OCI-M2 (cell line): ENCODE results near the gene TGIF2.
A peak's percentile ranks its signal among the peaks of the same experiment; 100 is the strongest.
"Not testable (repeated sequence)": the region's sequence is repeated elsewhere in the genome, so short reads cannot be mapped to it uniquely, and the experiment has no call there.

ENCODE experiments used
- DNase-seq: peaks from one replicate; lab custom pipeline; 2025; ENCODE audit not compliant: unreplicated experiment; lab: John Stamatoyannopoulos, UW

The TGIF2 gene

DNA sequence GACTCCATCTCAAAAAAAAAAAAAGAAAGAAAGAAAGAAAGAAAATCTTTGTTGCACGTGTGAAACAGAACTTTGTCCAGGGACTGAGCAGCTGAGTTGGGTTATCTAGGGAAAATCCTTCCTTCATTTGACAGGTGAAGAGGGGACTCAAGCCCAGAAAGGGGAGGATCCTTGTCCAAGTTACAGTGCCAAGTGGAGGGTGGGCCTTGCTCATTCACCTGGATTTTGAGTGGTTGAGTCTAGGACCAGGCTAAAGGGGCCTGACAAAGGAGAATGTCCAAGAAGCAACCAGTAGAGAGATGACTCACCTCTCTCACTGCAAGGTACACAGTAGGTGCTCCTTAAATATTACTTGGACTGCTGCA, 2.7 kb downstream of the TGIF2 start:
- no peak for DNase-seq

DNA sequence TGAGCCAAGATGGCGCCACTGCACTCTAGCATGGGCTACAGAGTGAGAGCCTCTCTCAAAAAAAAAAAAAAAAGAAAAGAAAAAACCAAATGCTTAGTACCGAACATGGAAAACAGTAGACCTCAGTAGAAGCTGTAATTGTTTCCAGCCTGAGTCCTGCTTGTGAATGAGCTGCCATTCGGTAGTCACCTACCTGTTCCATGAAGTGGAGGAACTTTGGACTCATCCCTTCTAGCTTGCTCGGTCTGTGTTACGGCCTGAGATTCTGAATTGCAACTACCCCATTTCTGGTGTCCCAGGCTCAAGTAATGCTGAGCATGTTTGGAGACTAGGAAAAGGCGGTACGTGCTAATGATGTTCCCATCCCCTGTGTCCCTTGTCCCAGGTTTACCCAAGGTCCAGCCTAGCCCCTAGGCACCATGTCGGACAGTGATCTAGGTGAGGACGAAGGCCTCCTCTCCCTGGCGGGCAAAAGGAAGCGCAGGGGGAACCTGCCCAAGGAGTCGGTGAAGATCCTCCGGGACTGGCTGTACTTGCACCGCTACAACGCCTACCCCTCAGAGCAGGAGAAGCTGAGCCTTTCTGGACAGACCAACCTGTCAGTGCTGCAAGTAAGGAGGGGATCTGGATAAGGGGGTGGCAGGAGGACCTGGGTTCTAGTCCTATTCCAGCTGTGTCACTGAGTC, 5.1 kb downstream of the TGIF2 start:
- no peak for DNase-seq

DNA sequence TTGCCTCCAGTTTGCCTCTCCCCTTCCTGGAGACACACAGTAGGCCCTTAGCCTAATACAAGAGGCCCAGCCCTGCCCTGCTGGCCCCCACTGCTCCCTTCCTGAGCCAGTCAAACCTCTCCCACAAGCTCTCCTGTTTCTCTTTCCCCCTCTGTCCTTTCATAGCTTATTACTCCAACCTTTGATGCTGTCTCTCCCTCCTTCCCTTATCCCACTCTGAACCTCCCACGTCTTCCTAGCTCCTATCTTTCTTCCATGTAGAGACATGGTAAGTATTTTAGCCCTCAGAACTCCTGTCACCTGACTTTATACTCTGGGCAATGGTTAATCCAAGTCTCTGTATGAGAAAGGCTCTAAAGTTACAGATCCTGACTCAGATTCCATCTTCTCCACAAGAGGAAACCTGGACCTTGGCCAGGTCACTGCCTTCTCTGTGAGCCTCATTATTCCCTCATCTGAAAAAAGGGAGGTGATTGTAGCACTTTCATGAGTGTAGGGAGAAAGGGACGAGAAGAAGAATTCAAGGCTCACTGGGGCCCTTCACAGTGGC, 6.7 kb downstream of the TGIF2 start:
- DNase-seq: no peak

DNA sequence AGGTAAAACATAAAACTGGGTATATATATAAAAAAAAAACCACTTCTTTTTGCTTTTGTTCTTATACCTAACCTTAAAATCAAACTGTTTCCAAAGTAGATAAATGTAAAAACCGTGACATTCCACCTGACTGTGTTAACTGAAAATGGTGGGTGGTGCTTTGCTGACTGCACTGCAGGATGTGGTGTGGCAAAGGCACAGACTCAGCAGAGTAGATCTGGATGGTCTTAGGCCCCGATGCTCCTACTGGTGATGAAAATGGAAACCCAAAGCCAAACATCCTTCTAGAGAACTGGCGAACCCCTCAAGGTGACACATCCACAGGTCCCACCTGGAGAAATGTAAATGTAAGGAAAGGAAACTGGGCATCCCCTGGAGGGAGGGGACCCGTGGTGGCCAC, 8.9 kb downstream of the TGIF2 start:
- no peak for DNase-seq

DNA sequence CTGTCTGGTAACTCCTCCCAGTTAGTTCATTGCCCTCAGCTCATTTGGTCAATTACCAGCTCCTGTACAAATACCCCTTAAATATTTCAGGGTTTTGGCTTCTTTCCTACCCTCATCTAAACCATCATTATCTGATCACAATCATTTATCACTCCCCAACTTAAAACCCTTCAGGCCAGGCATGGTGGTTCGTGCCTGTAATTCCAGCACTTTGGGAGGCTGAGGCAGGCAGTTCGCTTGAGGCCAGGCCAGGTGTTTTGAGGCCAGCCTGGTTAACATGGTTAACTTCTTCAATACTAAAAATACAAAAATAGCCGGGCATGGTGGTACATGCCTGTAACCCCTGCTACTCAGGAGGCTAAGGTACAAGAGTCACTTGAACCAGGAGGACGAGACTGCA, 9.4 kb downstream of the TGIF2 start:
- DNase-seq: no peak

DNA sequence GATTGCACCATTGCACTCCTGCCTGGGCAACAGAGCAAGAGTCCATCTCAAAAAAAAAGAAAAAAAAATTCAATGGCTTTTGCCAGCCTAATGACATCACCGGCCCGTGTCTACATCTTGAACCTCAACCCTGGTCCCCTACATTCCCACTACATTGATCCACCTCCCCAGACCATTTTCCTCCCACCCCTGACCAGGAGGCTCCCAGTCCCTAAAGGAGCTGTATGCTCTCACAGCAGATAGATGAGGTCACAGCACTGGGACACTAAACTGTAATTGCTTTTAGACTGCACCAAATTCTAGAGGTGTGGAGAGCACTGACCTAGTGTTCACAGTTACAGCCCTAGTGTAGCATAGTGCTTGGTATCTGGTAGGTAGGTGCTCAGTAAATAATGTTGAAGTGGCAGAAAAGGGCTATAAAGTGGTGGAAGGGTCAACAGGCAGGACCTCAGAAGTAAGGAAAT, 10.7 kb downstream of the TGIF2 start:
- no peak for DNase-seq

DNA sequence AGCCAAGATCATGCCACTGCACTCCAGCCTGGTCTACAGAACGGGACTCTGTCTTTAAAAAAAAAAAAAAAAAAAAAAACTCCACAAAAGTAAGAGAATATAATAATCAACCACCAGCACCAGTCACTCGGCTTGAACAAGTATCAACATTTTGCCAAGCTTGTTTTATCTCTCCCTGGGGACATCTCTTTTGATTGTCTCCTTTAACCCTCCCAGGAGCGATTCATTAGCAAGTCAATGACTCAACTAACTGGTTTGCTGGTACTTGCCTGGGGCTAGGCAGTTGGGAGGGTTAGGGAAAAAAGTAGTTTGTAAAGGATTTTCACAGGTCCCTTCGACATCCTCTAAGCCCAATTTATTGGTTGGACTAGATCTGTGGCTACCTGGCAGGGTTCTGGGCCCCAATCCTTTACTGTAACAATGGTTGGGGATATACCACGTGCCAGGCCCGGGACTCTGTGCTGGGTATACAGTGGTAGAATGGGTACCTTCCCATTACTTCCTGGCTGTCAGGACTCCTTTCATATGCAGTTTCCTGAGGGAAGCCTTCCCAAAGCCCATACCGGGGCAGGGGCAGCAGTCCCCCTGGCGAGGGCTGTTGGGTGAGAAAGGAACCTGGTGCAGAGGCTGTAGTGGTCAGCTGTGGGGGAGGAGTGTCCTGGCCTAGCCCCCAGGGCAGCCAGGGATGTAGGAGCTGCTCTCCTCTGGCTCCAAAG, 12.2 kb downstream of the TGIF2 start:
- no peak for DNase-seq

DNA sequence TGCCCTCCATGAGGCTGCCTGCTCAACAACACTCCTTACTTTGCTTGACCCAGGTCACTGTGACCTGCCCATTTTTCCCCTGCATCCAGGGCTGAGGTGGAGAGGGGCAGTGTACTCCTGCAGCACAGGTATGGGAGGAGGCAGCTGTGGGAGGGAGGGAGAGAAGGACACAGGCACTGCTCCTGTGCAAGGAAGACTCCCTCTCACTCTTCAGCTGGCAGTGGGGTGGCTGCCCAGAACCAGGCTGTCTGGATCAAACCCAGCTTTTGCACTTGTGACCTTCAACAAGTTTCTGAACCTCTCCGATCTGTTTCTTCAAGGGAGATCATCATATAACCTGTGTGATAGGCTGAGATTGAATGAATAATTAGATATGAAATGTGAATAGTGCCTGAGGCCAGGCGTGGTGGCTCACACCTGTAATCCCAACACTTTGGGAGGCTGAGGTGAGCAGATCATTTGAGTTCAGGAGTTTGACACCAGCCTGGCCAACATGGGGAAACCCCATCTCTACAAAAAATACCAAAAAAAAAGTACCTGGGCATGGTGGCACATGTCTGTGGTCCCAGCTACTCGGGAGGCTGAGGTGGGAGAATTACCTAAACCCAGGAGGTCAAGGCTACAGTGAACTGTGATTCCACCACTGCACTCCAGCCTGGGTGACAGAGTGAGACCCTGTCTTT, 14.1 kb downstream of the TGIF2 start:
- DNase-seq: no peak

DNA sequence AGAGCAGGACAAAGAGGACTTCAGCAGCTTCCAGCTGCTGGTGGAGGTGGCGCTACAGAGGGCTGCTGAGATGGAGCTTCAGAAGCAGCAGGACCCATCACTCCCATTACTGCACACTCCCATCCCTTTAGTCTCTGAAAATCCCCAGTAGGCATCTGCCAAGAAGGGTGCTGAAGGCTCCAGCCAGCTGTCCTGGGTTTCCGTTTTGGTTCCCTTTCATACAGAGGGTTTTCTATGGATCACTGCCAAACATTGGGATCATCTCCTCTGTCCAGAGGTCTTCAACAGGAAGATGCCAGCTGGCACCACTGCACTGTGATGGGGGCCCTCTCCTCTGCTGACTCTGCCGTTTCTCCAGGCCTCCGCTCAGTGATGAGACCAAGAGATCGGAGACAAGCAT, 17.9 kb downstream of the TGIF2 start:
- no peak for DNase-seq

DNA sequence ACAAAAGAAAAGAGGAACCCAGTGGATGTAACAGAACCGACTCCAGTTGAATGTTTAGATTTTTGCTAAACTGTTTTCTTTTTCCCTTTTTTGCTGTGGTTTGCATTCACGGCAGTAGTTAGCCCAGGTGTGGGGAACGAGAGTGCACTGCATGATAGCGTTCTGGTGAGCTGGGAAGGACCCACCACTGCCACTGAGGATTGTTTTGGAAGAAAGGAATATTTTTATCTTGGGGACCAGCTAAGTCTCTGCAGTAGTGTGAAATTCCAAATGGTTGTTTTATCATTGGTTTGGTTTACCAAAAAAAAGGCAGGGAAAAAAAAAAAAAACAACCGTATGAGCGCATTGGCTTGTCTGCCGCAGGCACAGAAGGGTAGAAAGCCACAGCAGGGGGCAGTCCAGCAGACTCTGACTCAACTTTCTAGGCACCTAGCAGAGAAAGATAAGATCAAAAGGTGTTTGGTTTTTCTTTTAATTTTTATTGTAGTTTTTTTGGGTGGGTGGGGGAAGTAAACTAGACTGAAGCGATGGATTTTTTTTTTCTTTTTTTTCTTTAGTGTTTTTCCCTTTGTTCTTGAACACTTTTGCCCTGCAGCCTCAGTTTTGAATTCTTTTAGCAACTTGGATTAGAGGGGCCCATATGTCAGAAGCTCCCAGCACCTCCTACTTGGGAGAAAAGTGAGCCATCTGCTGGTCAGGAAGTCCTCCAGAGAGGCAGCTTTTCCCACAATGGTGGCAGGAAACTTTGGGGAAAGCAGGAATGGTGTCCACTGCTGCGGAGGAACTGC, 18.7 kb downstream of the TGIF2 start:
- no peak for DNase-seq

DNA sequence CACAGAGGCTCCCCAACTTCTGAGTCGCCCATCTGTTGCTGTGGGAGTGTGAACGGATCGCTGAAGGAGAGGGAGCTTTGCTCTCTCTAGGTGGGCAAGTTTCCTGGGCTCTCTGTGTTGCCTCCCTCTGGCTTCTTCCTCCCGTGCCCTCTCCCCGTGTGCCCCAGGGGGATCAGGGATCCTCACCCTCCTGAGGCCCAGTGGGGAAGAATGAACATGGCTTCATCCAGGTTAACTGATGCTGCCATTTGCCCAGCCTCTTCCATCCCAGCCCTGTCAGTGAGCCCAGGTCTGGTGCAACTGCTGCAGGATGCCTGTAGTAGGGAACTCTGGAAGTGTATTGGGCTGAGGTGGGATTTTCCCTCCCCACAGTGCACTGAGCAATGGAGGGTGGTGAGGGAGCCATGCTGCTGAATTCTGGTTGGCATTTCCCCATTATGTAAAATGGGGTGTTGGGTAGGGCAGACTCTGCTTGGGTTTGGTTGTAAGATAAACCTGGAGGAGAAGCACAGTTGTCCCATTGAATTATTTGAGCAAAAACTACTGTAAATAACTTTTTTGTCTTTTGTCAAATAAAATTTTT, 20.0 kb downstream of the TGIF2 start:
- DNase-seq: no peak

DNA sequence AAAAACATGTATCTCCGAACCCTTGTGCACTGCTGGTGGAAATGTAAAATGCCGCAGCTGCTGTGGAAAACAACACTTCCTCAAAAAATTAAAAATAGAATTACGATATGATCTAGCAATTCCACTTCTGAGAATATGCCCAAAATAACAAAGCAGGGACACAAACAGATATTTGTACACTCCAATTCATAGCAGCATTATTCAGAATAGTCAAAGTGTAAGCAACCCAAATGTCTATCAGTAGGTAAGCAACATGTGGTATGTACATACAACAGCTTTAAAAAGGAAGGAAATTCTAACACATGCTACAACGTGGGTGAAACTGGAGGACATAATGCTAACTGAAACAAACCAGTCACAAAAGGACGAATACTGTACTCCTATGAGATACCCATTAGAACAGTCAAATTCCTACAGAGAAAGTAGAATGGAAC, 26.5 kb downstream of the TGIF2 start:
- DNase-seq: no peak

DNA sequence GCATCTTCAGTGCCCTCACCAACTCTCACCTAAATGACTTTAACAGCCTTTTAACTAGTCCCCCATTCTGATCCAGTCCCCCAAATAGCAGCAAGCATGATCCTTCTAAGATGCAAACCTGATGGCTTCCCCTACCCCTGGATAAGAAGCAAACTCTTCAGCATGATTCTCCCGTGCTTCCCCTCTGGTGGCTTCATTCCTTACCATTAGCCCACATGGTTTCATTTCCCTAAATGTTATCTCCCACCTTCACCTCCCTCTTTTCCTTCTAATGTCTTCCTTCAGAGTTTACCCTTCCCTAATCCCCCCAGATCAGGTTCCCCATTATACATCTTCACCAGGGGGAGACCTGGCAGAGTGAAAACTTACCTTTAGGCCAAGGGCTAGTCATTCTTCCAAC, 28.1 kb downstream of the TGIF2 start:
- DNase-seq: no peak

DNA sequence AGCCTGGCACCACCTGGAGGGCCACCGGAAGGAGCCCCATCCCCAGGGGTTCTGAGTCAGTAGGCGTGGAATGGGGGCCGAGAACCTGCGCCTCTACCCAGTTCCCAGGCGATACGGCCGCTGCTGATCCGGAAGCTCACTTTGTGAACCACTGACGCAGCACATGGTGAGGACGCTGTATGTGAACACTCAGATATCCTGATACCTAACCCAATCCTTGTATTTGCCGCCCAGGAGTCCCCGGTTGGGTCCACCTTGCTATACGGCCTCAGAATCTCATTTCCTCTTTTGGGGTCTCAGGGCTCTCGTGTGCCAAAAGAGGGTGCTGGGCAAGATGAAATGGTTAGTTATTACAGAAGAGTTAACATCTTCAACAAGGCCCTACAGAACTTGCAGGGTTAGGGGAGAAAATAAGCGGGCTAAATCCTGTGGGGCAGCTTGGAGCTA, 31.6 kb downstream of the TGIF2 start:
- DNase-seq: no peak

DNA sequence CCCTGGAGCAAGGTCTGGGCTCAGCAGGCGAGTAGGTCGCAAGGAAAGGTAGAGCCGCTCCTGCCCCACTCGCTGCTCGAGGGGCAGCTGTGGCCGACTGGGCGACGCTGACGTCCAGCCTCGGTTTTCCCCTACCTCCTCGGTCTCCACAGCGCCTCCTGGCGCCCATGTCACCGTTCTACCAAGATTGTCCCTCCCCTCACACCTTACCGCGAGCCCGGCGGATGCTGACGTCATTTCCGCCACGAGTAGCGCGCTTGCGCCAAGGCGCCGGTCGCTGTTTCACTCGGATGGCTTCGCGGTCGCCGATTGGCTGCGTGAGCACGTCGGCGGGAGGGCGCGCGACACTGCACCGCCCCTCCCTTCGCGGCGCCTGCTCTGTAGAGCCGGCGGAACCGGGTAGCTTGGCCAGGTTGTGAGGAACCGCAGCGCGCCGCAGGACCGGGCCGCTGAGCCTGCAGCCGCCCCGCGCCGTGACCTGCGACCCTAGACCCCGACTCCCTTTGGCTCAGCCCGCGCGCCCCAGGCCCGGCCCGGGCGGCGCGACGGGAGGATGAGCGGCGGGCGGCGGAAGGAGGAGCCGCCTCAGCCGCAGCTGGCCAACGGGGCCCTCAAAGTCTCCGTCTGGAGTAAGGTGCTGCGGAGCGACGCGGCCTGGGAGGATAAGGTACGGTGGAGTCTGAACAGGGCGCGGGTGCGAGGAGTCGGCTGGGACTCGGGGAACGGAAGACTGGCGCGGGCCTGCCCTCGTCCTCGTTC, 32.2 kb downstream of the TGIF2 start, which contains the start of gene RAB5IF:
TSS of gene RAB5IF (plus strand) at position 381 of the 759 bp plus-strand sequence. CDS start at position 554, 173 bp downstream.
- DNase-seq: peak; percentile 94

DNA sequence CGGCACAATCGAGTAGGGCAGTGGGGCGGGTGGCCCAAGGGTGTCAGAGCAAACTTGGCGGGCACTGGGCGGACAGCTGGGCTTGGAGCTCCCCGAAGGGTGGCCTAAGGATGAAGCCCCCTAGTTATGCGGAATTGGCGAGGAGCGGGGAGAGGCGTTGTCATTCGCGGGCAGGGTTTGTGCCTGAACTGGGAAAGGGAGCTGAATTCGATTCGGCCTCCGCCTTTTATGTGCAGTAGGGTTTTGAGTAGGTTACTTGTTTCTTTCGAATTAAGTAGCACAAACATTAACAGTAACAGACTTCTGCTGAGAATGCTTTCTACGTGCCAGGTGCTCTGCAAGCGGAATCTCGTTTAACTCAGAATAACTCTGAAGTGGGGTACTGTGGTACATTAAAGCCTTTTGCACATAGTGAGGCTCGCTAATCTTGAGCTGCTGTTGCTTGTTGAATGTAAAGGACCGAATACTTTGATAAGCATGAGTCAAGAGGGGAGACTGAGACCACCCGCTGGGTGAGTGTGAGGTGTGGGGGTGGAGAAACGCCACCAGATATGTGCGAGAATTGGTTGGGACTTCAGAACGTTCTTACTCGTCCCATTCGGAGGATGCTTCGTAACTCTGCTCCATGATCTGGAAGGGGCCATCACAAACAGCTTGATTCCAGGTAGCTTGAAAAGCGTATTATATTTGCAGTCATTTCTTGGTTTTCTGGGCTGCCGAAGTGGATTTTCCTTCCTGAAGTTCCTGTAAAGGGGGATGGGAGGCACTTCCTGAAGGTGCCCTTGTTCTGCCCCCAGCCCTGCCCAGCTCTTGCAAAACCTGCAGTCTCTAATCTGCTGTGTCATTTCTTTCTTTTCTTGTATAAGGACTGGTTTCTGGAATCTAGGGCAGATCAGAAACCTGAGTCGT, 33.0 kb downstream of the TGIF2 start:
- no peak for DNase-seq

DNA sequence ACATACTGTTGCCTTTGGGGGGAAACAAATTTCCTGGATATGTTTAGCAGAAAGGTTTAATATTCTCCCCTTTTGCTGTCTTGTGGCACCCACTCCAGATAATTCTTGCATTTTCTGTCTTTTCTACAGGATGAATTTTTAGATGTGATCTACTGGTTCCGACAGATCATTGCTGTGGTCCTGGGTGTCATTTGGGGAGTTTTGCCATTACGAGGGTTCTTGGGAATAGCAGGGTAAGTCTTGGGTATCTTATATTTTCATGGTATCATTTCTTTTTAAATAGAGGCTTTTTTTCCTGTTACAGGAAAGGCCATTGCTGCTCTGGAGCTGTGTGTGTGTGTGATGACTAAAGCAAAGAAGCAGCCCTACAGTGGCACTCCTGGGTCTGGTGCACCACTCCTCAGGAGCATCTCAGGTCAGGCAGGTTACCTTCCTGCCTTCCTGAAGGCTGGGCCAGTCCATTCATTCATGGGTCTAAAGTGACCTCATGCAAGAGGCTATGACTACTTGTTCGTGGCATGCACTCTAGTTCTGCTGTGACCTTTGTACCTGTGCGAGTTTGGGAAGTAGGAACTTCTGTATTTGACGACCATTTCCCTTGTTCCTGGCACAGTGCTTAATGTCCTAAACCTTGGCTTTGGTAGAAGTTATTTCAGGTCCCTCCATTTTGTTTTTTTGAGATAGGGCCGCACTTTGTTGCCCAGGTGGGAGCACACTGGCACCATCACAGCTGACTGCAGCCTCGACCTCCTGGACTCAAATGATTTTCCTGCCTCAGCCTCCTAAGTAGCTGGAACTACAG, 34.4 kb downstream of the TGIF2 start:
- DNase-seq: no peak

DNA sequence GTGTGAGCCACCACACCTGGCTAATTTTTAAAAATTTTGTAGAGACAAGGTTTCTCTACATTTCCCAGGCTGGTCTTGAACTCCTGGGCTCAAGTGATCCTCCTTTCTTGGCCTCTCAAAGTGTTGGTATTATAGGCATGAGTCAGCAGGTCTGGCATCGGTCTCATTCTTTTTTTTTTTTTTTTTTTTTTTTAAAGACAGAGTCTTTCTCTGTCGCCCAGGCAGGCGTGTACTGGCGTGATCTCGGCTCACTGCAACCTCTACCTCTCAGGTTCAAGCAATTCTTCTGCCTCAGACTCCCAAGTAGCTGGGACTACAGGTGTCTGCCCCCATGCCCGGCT, 35.0 kb downstream of the TGIF2 start:
- DNase-seq: not testable (repeated sequence)
